H9 (cell line): ENCODE measurements around the gene CHID1. TPM values are rescaled to one million over a fixed set of nuclear protein-coding genes. Genes with fewer than 3 reads are reported as not detected.

ENCODE experiments used
- DNase-seq: peaks from one replicate; pipeline ENCODE4 v3.0.0-alpha.2; 2017
- H2AFZ ChIP-seq: one replicate; pipeline ENCODE4 v1.6.1; 2013; ENCODE audit warnings: mild to moderate bottlenecking, low read length, control low read depth, moderate library complexity
- H2AK5ac ChIP-seq: 2 replicates; pipeline ENCODE4 v1.6.1; 2013; ENCODE audit warnings: low read length, control low read depth, mixed read lengths; ENCODE audit not compliant: insufficient read length
- H2BK120ac ChIP-seq: one replicate; pipeline ENCODE4 v1.6.1; 2013; ENCODE audit warnings: low read depth, mild to moderate bottlenecking, low read length, control low read depth, inconsistent platforms; ENCODE audit not compliant: poor library complexity, severe bottlenecking
- H2BK12ac ChIP-seq: 2 replicates; pipeline ENCODE4 v1.6.1; 2013; ENCODE audit warnings: low read length, control low read depth, mixed read lengths, low read depth; ENCODE audit not compliant: insufficient read length
- H2BK15ac ChIP-seq: 2 replicates; pipeline ENCODE4 v1.6.1; 2013; ENCODE audit warnings: low read depth, low read length, control low read depth
- H2BK20ac ChIP-seq: one replicate; pipeline ENCODE4 v1.6.1; 2013; ENCODE audit warnings: low read depth, mild to moderate bottlenecking, low read length, control low read depth, inconsistent platforms; ENCODE audit not compliant: poor library complexity, severe bottlenecking
- H2BK5ac ChIP-seq: 2 replicates; pipeline ENCODE4 v1.6.1; 2013; ENCODE audit warnings: low read length, control low read depth, mixed read lengths; ENCODE audit not compliant: insufficient read length
- H3K14ac ChIP-seq: 2 replicates; pipeline ENCODE4 v1.6.1; 2013; ENCODE audit warnings: low read length, control low read depth; ENCODE audit not compliant: insufficient read depth
- H3K18ac ChIP-seq: 2 replicates; pipeline ENCODE4 v1.6.1; 2013; ENCODE audit warnings: low read depth, mild to moderate bottlenecking, mixed read lengths, low read length, control low read depth; ENCODE audit not compliant: insufficient read length
- H3K23ac ChIP-seq: 2 replicates; pipeline ENCODE4 v1.6.1; 2013; ENCODE audit warnings: low read length, control low read depth, mixed read lengths, low read depth; ENCODE audit not compliant: insufficient read length
- H3K23me2 ChIP-seq: 2 replicates; pipeline ENCODE4 v1.6.1; 2013; ENCODE audit warnings: low read depth, mild to moderate bottlenecking, mixed read lengths, low read length, control low read depth; ENCODE audit not compliant: insufficient read length, poor library complexity, severe bottlenecking
- H3K27ac ChIP-seq: 2 replicates; pipeline ENCODE4 v1.5.1; 2013; ENCODE audit warnings: low read length, control low read depth, mixed read lengths, low read depth; ENCODE audit not compliant: insufficient read length
- H3K27me3 ChIP-seq: 2 replicates; pipeline ENCODE4 v1.6.1; 2013; ENCODE audit warnings: low read length, control low read depth, inconsistent platforms; ENCODE audit not compliant: insufficient read depth
- H3K4ac ChIP-seq: 2 replicates; pipeline ENCODE4 v1.6.1; 2013; ENCODE audit warnings: low read depth, mild to moderate bottlenecking, control low read depth, inconsistent platforms, low read length, moderate library complexity
- H3K4me1 ChIP-seq: 2 replicates; pipeline ENCODE4 v1.6.1; 2013; ENCODE audit warnings: low read length, control low read depth, inconsistent platforms; ENCODE audit not compliant: insufficient read depth
- H3K4me2 ChIP-seq: 2 replicates; pipeline ENCODE4 v1.6.1; 2013; ENCODE audit warnings: low read length, control low read depth, mixed read lengths; ENCODE audit not compliant: insufficient read length, insufficient read depth
- H3K56ac ChIP-seq: 2 replicates; pipeline ENCODE4 v1.6.1; 2013; ENCODE audit warnings: low read depth, mild to moderate bottlenecking, mixed read lengths, low read length, control low read depth; ENCODE audit not compliant: insufficient read length
- H3K79me1 ChIP-seq: 2 replicates; pipeline ENCODE4 v1.6.1; 2013; ENCODE audit warnings: low read depth, mild to moderate bottlenecking, moderate library complexity, low read length, control low read depth, inconsistent platforms; ENCODE audit not compliant: insufficient read depth, poor library complexity, severe bottlenecking
- H3K79me2 ChIP-seq: 2 replicates; pipeline ENCODE4 v1.6.1; 2013; ENCODE audit warnings: low read length, control low read depth, inconsistent platforms; ENCODE audit not compliant: insufficient read depth
- H3K9ac ChIP-seq: 2 replicates; pipeline ENCODE4 v1.6.1; 2013; ENCODE audit warnings: low read length, control low read depth, mixed read lengths; ENCODE audit not compliant: insufficient read length; ENCODE audit errors: extremely low read depth
- H3K9me3 ChIP-seq: one replicate; pipeline ENCODE4 v1.6.1; 2013; ENCODE audit warnings: low read depth, low read length, inconsistent platforms; ENCODE audit not compliant: control insufficient read depth
- H3T11ph ChIP-seq: one replicate; pipeline ENCODE4 v1.6.1; 2013; ENCODE audit warnings: mild to moderate bottlenecking, low read length, control low read depth, inconsistent platforms
- H4K20me1 ChIP-seq: one replicate; pipeline ENCODE4 v1.6.1; 2013; ENCODE audit not compliant: control insufficient read depth, insufficient read length, insufficient read depth
- H4K5ac ChIP-seq: 2 replicates; pipeline ENCODE4 v1.6.1; 2013; ENCODE audit warnings: low read depth, mild to moderate bottlenecking, mixed read lengths, low read length, control low read depth; ENCODE audit not compliant: insufficient read length
- H4K8ac ChIP-seq: replicated peaks from 2 replicates; pipeline ENCODE4 v1.6.1; 2013; ENCODE audit warnings: low read length, control low read depth, mixed read lengths, low read depth; ENCODE audit not compliant: insufficient read length
- H4K91ac ChIP-seq: 2 replicates; pipeline ENCODE4 v1.6.1; 2013; ENCODE audit warnings: low read depth, mild to moderate bottlenecking, moderate library complexity, mixed read lengths, low read length, control low read depth; ENCODE audit not compliant: insufficient read length
- H3K27ac Mint-ChIP-seq, 3 experiments: 2 replicates in 2 of 3; 3 replicates in 1 of 3; pipeline ENCODE4 v1.8.0; 2020 to 2021; ENCODE audit warnings: mixed read lengths in 3 of 3, mild to moderate bottlenecking in 1 of 3, moderate library complexity in 1 of 3
- H3K27me3 Mint-ChIP-seq: 2 replicates; pipeline ENCODE4 v1.8.0; 2021; ENCODE audit warnings: low read depth, mild to moderate bottlenecking, moderate library complexity, mixed read lengths
- H3K36me3 Mint-ChIP-seq, 3 experiments: 2 replicates in 2 of 3; 3 replicates in 1 of 3; pipeline ENCODE4 v1.8.0; 2020 to 2021; ENCODE audit warnings: low read depth in 3 of 3, mixed read lengths in 3 of 3; ENCODE audit not compliant: insufficient read depth in 1 of 3
- H3K4me1 Mint-ChIP-seq, 2 experiments: 2 replicates each; pipeline ENCODE4 v1.8.0; 2020; ENCODE audit warnings: mixed read lengths in 2 of 2
- H3K4me3 Mint-ChIP-seq, 2 experiments: 2 replicates in 1 of 2; 3 replicates in 1 of 2; pipeline ENCODE4 v1.8.0; 2020 to 2021; ENCODE audit warnings: mild to moderate bottlenecking in 2 of 2, mixed read lengths in 2 of 2, moderate library complexity in 1 of 2
- H3K9me3 Mint-ChIP-seq, 2 experiments: 2 replicates in 1 of 2; 3 replicates in 1 of 2; pipeline ENCODE4 v1.8.0; 2020; ENCODE audit warnings: mild to moderate bottlenecking in 2 of 2, mixed read lengths in 2 of 2, moderate library complexity in 1 of 2
- CTCF ChIP-seq: fragments of 200-600 bp; sonication (generic); conservative IDR thresholded peaks from 3 replicates; pipeline ENCODE4 v1.8.0; 2021; ENCODE audit warnings: antibody characterized with exemption, mild to moderate bottlenecking
- WGBS: extraction: QIAGEN DNeasy Blood & Tissue Kit; methylation state at CpG from one replicate; pipeline ENCODE4 v1.1.7; 2013; ENCODE audit warnings: missing lambda C conversion rate, low lambda C conversion rate, mixed read lengths; ENCODE audit not compliant: insufficient read length; ENCODE audit errors: extremely low coverage; 5-methylcytosine and 5-hydroxymethylcytosine counted together
- total RNA-seq: library from RNA; stranded (reverse); gene quantifications from 2 replicates; pipeline ENCODE4 v1.2.1, GENCODE V29; 2021

The CHID1 gene
- total RNA-seq, 1 experiment from 2014 or later = 89.4 TPM

DNA sequence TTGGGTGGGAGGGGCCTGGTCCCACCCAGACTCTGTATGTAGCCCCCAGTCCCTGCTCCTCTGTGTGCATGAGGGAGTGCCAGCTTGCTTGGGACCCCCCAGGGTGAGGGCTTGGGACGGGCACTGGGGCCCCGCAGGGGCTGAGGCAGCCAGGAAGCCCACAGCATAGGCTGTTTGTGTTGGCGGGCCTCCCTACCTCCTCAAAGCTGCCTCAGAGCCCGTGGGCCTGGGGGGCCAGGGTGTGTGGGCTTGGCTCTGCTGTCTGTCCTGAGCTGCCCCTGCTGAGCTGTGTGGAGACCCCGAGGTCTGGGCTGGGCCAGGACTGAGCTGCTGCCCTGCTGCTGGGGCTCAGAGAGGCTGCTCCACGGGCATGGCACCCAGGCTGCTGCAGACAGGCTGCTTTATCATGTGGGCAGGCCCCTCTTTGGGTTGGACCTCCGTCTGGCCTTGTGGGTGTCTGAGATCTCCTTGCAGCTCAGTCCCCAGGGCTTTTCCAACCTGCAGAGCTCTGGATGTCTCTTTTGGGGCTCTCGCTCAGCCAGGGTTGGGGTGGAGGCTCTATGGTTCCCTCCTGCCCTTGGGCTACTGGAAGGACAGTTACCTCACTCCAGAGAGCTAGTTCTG is 64.6 kb downstream of the CHID1 start:
- H2AFZ ChIP-seq = no peak overlapping the region
- no peaks in the 10 kb centered on the region; the same call in 1 of the 2 replicates for H3K27me3 ChIP-seq
- H3K4me1 ChIP-seq = peaks cover 2% of the 10 kb centered on the region; the same call in 1 of the 2 replicates

More for the DNA sequence above, 64.6 kb downstream of the CHID1 start:
- Histone ChIP-seq H3K56ac (no peak overlapping the region), H4K20me1 (peaks cover 6% of the 10 kb centered on the region), H2BK12ac (no peak overlapping the region), H4K8ac (no peak overlapping the region), H3K27ac (no peak overlapping the region), H3K14ac (peak overlapping the region; percentile 37; the same call in 1 of the 2 replicates), H3K23me2 (peaks cover 24% of the 10 kb centered on the region), H4K5ac (no peak overlapping the region), H3K4ac (no peak overlapping the region), H2AK5ac (no peak overlapping the region), H2BK5ac (no peak overlapping the region), H3K79me2 (no peaks in the 10 kb centered on the region; the same call in 1 of the 2 replicates), H4K91ac (no peak overlapping the region), H3K4me2 (no peak overlapping the region), H2BK15ac (no peak overlapping the region), H3K18ac (no peak overlapping the region), H3K9me3 (no peaks in the 10 kb centered on the region), H3K79me1 (peaks cover 2% of the 10 kb centered on the region), H2BK20ac (no peak overlapping the region), H2BK120ac (no peak overlapping the region), H3K23ac (no peak overlapping the region), H3T11ph (no peak overlapping the region), H3K9ac (no peak overlapping the region)
- H3K36me3 Mint-ChIP-seq = peaks cover 0 to 5% (median 3%) of the 10 kb centered on the region in 3 experiments; a peak in 4 of 7 replicates
- H3K9me3 Mint-ChIP-seq = no peaks in the 10 kb centered on the region
- TF ChIP-seq CTCF = no peak
- peak overlapping the region in 1 of 3 experiments; percentile 59; a peak in 1 of 7 replicates for H3K27ac Mint-ChIP-seq
- WGBS = no CpG with 5 or more reads among the region's 8 CpGs
- H3K4me3 Mint-ChIP-seq = no peak overlapping the region
- H3K27me3 Mint-ChIP-seq = peaks cover 7% of the 10 kb centered on the region
- no peak for DNase-seq
- peaks cover 13 to 33% of the 10 kb centered on the region in 2 experiments for H3K4me1 Mint-ChIP-seq
